DND-41 (cell line): ENCODE results near the gene NRP1.

Experiments used
- ATAC-seq: fragments of 200-7000 bp; cut with Tn5 transposase; 3 replicates; pipeline ENCODE4 v1.9.1; 2021; ENCODE audit warnings: low read depth; ENCODE audit not compliant: insufficient read depth
- DNase-seq: peaks from one replicate; pipeline ENCODE4 v3.0.0-alpha.2; 2020
- H2AFZ ChIP-seq: 2 replicates; pipeline ENCODE4 v1.6.0; 2012; ENCODE audit warnings: low read depth, low read length
- H3K27ac ChIP-seq: 2 replicates; pipeline ENCODE4 v1.5.1; 2012; ENCODE audit warnings: low read length, inconsistent platforms
- H3K27me3 ChIP-seq: fragments of 200-600 bp; sonication (generic); 2 replicates; pipeline ENCODE4 v1.6.0; 2012; ENCODE audit warnings: low read length, mild to moderate bottlenecking, inconsistent platforms; ENCODE audit not compliant: insufficient read depth, poor library complexity
- H3K36me3 ChIP-seq: 2 replicates; pipeline ENCODE4 v1.5.1; 2012; ENCODE audit warnings: low read length, inconsistent platforms; ENCODE audit not compliant: insufficient read depth
- H3K4me1 ChIP-seq: 2 replicates; pipeline ENCODE4 v1.5.1; 2012; ENCODE audit warnings: mild to moderate bottlenecking, low read length; ENCODE audit not compliant: insufficient read depth
- H3K4me2 ChIP-seq: 2 replicates; pipeline ENCODE4 v1.6.0; 2012; ENCODE audit warnings: mild to moderate bottlenecking, moderate library complexity, low read length, inconsistent platforms; ENCODE audit not compliant: insufficient read depth
- H3K4me3 ChIP-seq, 2 experiments: fragments of 200-600 bp in 1 of 2; shearing (Covaris generic) in 1 of 2; 2 replicates each; pipeline ENCODE4 v1.5.1; 2012 to 2016; ENCODE audit warnings: inconsistent platforms in 2 of 2, low read length in 2 of 2, mild to moderate bottlenecking in 2 of 2, low read depth in 1 of 2, moderate library complexity in 1 of 2
- H3K79me2 ChIP-seq: 2 replicates; pipeline ENCODE4 v1.6.0; 2012; ENCODE audit warnings: low read length, inconsistent platforms; ENCODE audit not compliant: insufficient read depth
- H3K9ac ChIP-seq: 2 replicates; pipeline ENCODE4 v1.6.0; 2012; ENCODE audit warnings: low read depth, mild to moderate bottlenecking, inconsistent platforms, low read length, moderate library complexity
- H3K9me3 ChIP-seq: 2 replicates; pipeline ENCODE4 v1.5.1; 2012; ENCODE audit warnings: low read length, moderate library complexity, mild to moderate bottlenecking, inconsistent platforms; ENCODE audit not compliant: insufficient read depth, severe bottlenecking
- H4K20me1 ChIP-seq: 2 replicates; pipeline ENCODE4 v1.6.0; 2012; ENCODE audit warnings: low read length; ENCODE audit not compliant: insufficient read depth
- EZH2 ChIP-seq: IDR thresholded peaks from 3 replicates; pipeline ENCODE4 v1.6.1; 2012; ENCODE audit warnings: borderline replicate concordance, low read depth, mild to moderate bottlenecking, moderate library complexity, low read length, inconsistent platforms; ENCODE audit not compliant: severe bottlenecking
- TF ChIP-seq, protein P1 (sequence below): IDR thresholded peaks from 2 replicates; pipeline ENCODE4 v1.5.1; 2012; ENCODE audit warnings: borderline replicate concordance, low read length, moderate library complexity, mild to moderate bottlenecking; ENCODE audit not compliant: poor library complexity, severe bottlenecking; ENCODE audit errors: extremely low read depth

The NRP1 gene

DNA sequence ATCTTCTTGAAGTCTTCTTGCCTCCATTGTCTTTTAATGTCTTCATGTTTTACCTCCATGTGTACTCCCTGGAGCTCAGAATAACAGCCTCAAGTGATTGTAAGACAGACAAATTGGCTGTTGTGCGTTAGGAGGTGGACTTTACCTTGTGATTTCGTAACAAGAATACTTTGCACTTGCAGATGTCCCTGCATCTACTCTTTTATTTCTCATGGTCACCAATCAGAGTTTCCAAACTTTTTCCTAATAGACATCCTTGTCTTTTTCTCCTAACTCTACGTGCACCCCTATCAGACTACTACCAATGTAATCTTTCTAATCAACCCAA lies 172.3 kb downstream of the NRP1 start:
- no peak overlapping the region for H3K4me2 ChIP-seq
- H3K4me1 ChIP-seq = no peaks in the 10 kb centered on the region
- no peak for ATAC-seq

DNA sequence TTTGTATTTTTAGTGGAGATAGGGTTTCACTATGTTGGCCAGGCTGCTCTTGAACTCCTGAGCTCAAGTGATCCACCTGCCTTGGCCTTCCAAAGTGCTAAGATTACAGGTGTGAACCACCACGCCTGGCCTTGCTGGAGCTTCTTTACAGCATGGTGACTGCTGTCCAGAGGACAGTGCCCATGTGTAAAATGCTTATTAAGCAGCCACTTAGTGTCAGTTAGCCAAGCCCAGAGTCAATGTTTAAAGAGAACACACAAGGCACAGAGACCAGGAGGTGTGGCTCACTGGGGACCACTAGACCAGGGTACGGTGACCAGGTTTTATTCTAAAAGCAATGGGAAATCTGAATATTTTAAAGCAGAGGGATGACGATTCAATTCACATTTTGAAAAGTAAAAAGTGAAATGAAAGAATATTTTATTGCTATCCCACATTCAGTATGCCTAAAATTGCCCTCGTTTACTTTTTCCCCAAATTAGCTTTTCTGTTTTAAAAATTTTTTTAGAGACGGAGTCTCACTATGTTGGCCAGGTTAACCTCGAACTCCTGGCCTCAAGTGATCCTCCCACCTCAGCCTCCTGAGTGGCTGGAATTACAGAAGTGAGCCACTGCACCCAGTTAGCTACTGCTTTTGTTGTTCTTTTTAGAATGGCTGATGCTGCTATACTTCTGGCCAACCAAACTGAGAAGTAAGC lies 172.8 kb downstream of the NRP1 start:
- Histone ChIP-seq H4K20me1 (no peaks in the 10 kb centered on the region), H3K4me2 (no peak overlapping the region), H3K9me3 (no peaks in the 10 kb centered on the region), H2AFZ (no peak overlapping the region), H3K4me3 (no peak overlapping the region), H3K9ac (no peak overlapping the region), H3K4me1 (no peaks in the 10 kb centered on the region), H3K27me3 (no peaks in the 10 kb centered on the region), H3K79me2 (no peaks in the 10 kb centered on the region), H3K27ac (no peak overlapping the region), H3K36me3 (no peaks in the 10 kb centered on the region)
- DNase-seq (no peak), ATAC-seq (no peak)
- no peak for TF ChIP-seq EZH2
- TF ChIP-seq, protein P1, sequence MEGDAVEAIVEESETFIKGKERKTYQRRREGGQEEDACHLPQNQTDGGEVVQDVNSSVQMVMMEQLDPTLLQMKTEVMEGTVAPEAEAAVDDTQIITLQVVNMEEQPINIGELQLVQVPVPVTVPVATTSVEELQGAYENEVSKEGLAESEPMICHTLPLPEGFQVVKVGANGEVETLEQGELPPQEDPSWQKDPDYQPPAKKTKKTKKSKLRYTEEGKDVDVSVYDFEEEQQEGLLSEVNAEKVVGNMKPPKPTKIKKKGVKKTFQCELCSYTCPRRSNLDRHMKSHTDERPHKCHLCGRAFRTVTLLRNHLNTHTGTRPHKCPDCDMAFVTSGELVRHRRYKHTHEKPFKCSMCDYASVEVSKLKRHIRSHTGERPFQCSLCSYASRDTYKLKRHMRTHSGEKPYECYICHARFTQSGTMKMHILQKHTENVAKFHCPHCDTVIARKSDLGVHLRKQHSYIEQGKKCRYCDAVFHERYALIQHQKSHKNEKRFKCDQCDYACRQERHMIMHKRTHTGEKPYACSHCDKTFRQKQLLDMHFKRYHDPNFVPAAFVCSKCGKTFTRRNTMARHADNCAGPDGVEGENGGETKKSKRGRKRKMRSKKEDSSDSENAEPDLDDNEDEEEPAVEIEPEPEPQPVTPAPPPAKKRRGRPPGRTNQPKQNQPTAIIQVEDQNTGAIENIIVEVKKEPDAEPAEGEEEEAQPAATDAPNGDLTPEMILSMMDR = no peak

More for the DNA sequence above, 172.3 kb downstream of the NRP1 start:
- Histone ChIP-seq H3K27ac (no peak overlapping the region), H4K20me1 (no peaks in the 10 kb centered on the region), H3K79me2 (no peaks in the 10 kb centered on the region), H3K9ac (no peak overlapping the region), H3K9me3 (no peaks in the 10 kb centered on the region), H2AFZ (no peak overlapping the region), H3K36me3 (no peaks in the 10 kb centered on the region), H3K4me3 (no peak overlapping the region), H3K27me3 (no peaks in the 10 kb centered on the region)
- DNase-seq = no peak
- TF ChIP-seq, protein P1 = no peak
- TF ChIP-seq EZH2 = no peak

DNA sequence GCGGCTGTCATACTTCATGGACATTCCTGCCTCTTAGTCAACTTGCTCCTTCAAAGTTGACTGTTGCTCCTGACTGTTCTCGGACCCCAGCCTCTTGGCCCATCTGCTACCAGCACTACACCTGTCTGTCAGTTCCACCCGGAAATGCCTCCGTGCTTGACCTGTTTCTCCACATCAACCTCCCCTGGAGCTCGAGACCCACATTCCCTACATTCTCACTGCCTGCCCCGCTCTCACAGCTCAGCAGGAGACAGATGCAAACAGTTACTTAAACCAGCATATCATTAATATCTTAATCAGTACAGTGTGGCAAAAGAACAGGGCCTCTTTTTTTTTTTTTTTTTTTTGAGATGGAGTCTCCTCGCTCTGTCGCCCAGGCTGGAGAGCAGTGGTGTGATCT lies 174.3 kb downstream of the NRP1 start:
- TF ChIP-seq, protein P1 = no peak
- no peak for TF ChIP-seq EZH2
- Histone ChIP-seq H3K36me3 (no peaks in the 10 kb centered on the region), H3K9me3 (no peaks in the 10 kb centered on the region), H3K79me2 (no peaks in the 10 kb centered on the region), H3K27me3 (no peaks in the 10 kb centered on the region), H2AFZ (no peak overlapping the region), H3K4me3 (no peak overlapping the region), H3K9ac (no peak overlapping the region), H3K4me1 (no peaks in the 10 kb centered on the region), H3K4me2 (no peak overlapping the region), H4K20me1 (no peaks in the 10 kb centered on the region), H3K27ac (no peak overlapping the region)
- DNase-seq (no peak), ATAC-seq (no peak)

- no peaks in the 10 kb centered on the region for H3K36me3 ChIP-seq
- no peak for ATAC-seq
- no peak overlapping the region for H3K9ac ChIP-seq
- H3K27ac ChIP-seq = no peak overlapping the region
- no peaks in the 10 kb centered on the region for H3K79me2 ChIP-seq
- H4K20me1 ChIP-seq = no peaks in the 10 kb centered on the region
- H2AFZ ChIP-seq = no peak overlapping the region
- H3K9me3 ChIP-seq = no peaks in the 10 kb centered on the region
- H3K27me3 ChIP-seq = no peaks in the 10 kb centered on the region
- no peak for DNase-seq
- H3K4me1 ChIP-seq = peaks cover 6% of the 10 kb centered on the region
- no peak overlapping the region for H3K4me2 ChIP-seq
- no peak overlapping the region for H3K4me3 ChIP-seq
- no peak for TF ChIP-seq EZH2
- TF ChIP-seq, protein P1 = no peak
Observed at GRCh38 chr10:33157103-33157502, 177.4 kb downstream of the NRP1 start.
